Effector CD4-positive, alpha-beta T cell (primary cell): ENCODE results near the gene SULF2.

Experiments
- DNase-seq: peaks from one replicate; pipeline ENCODE4 v3.0.0-alpha.2; 2020

Gene SULF2

GRCh38 chr20:47760686-47761481 is 24.4 kb downstream of the SULF2 start:
- no peak for DNase-seq

- DNase-seq = no peak
Observed at GRCh38 chr20:47758517-47759450, 26.5 kb downstream of the SULF2 start.

GRCh38 chr20:47757145-47758035 is 27.9 kb downstream of the SULF2 start:
- no peak for DNase-seq

GRCh38 chr20:47754946-47755652 is 30.2 kb downstream of the SULF2 start:
- DNase-seq = no peak

- no peak for DNase-seq
Observed at GRCh38 chr20:47754388-47754715, 30.9 kb downstream of the SULF2 start.

- DNase-seq = no peak
Observed at GRCh38 chr20:47753576-47754387, 31.5 kb downstream of the SULF2 start.

- DNase-seq = no peak
Observed at GRCh38 chr20:47751449-47751848, 33.8 kb downstream of the SULF2 start.

GRCh38 chr20:47749339-47749738 is 35.9 kb downstream of the SULF2 start:
- DNase-seq = no peak

- DNase-seq = no peak
Observed at GRCh38 chr20:47748823-47749222, 36.5 kb downstream of the SULF2 start.

- no peak for DNase-seq
Observed at GRCh38 chr20:47748069-47748468, 37.2 kb downstream of the SULF2 start.

- DNase-seq = no peak
Observed at GRCh38 chr20:47747669-47748031, 37.6 kb downstream of the SULF2 start.

GRCh38 chr20:47744803-47745202 is 40.5 kb downstream of the SULF2 start:
- DNase-seq = no peak

- no peak for DNase-seq
Observed at GRCh38 chr20:47743671-47744070, 41.6 kb downstream of the SULF2 start.

GRCh38 chr20:47741669-47742608 is 43.3 kb downstream of the SULF2 start:
- no peak for DNase-seq

GRCh38 chr20:47740862-47741184 is 44.5 kb downstream of the SULF2 start:
- no peak for DNase-seq

GRCh38 chr20:47740121-47740861 is 45.0 kb downstream of the SULF2 start:
- no peak for DNase-seq

GRCh38 chr20:47737923-47738322 is 47.4 kb downstream of the SULF2 start:
- DNase-seq = no peak

GRCh38 chr20:47736570-47737152 is 48.6 kb downstream of the SULF2 start:
- no peak for DNase-seq
